Endodermal cell (in vitro differentiated cells): ENCODE measurements around the gene S100A5. TPM values are rescaled to one million over a fixed set of nuclear protein-coding genes. Genes with fewer than 3 reads are reported as not detected.
A peak's percentile ranks its signal among the peaks of the same experiment; 100 is the strongest.

Experiments
- DNase-seq: peaks from one replicate; pipeline ENCODE4 v3.0.0-alpha.2; 2017
- H3K27ac ChIP-seq: 2 replicates; pipeline ENCODE4 v1.5.1; 2013; ENCODE audit warnings: mild to moderate bottlenecking, low read depth, low read length, moderate library complexity
- H3K27me3 ChIP-seq: 2 replicates; pipeline ENCODE4 v1.6.1; 2013; ENCODE audit warnings: mild to moderate bottlenecking, low read length, moderate library complexity; ENCODE audit not compliant: insufficient read depth, control insufficient read depth, poor library complexity, severe bottlenecking
- H3K36me3 ChIP-seq: 2 replicates; pipeline ENCODE4 v1.7.0; 2013; ENCODE audit warnings: mild to moderate bottlenecking, low read length, moderate library complexity; ENCODE audit not compliant: control insufficient read depth, insufficient read depth
- H3K4me1 ChIP-seq: one replicate; pipeline ENCODE4 v1.7.0; 2013; ENCODE audit warnings: low read length; ENCODE audit not compliant: control insufficient read depth, insufficient read depth
- H3K4me3 ChIP-seq: 2 replicates; pipeline ENCODE4 v1.5.1; 2013; ENCODE audit warnings: mild to moderate bottlenecking, low read length, moderate library complexity
- H3K9ac ChIP-seq: 2 replicates; pipeline ENCODE4 v1.6.1; 2013; ENCODE audit warnings: mild to moderate bottlenecking, low read length, moderate library complexity; ENCODE audit not compliant: poor library complexity, severe bottlenecking; ENCODE audit errors: extremely low read depth
- H3K9me3 ChIP-seq: 2 replicates; pipeline ENCODE4 v1.6.1; 2013; ENCODE audit warnings: mild to moderate bottlenecking, low read length, moderate library complexity; ENCODE audit not compliant: control insufficient read depth
- H3K27ac Mint-ChIP-seq: 2 replicates; pipeline ENCODE4 v1.8.0; 2020; ENCODE audit warnings: mixed read lengths
- H3K27me3 Mint-ChIP-seq: 2 replicates; pipeline ENCODE4 v1.8.0; 2021; ENCODE audit warnings: mild to moderate bottlenecking, mixed read lengths; ENCODE audit not compliant: insufficient read depth
- H3K36me3 Mint-ChIP-seq: 2 replicates; pipeline ENCODE4 v1.8.0; 2020; ENCODE audit warnings: low read depth, mixed read lengths
- H3K4me1 Mint-ChIP-seq: 2 replicates; pipeline ENCODE4 v1.8.0; 2020; ENCODE audit warnings: mixed read lengths
- H3K4me3 Mint-ChIP-seq: 2 replicates; pipeline ENCODE4 v1.8.0; 2020; ENCODE audit warnings: mild to moderate bottlenecking, moderate library complexity, mixed read lengths
- H3K9me3 Mint-ChIP-seq: 2 replicates; pipeline ENCODE4 v1.8.0; 2020; ENCODE audit warnings: mild to moderate bottlenecking, mixed read lengths
- WGBS, 2 experiments: methylation state at CpG; one replicate each; pipeline versions ENCODE4 v1.1.5 to v1.1.7; 2013; ENCODE audit warnings: missing lambda C conversion rate in 2 of 2, mixed read lengths in 1 of 2; ENCODE audit not compliant: insufficient coverage in 1 of 2, insufficient read length in 1 of 2; 5-methylcytosine and 5-hydroxymethylcytosine counted together
- total RNA-seq, 2 donors: library from RNA; stranded (reverse); fragmentation: NEBNext Ultra II Directional in 1 of 2; extraction: Animal tissue kit (Norgen Biotek cat#: 25700) in 1 of 2; gene quantifications; 2 replicates in 1 of 2; 3 replicates in 1 of 2; pipeline ENCODE4 v1.2.1, GENCODE V29; 2021
- TF ChIP-seq, protein P1 (sequence below): fragments of 200-600 bp; sonication (generic); conservative IDR thresholded peaks from 2 replicates; pipeline ENCODE4 v1.5.0; 2021; ENCODE audit warnings: antibody characterized with exemption, mild to moderate bottlenecking

S100A5 gene
- total RNA-seq, 2 donors from 2014 or later = not detected

DNA sequence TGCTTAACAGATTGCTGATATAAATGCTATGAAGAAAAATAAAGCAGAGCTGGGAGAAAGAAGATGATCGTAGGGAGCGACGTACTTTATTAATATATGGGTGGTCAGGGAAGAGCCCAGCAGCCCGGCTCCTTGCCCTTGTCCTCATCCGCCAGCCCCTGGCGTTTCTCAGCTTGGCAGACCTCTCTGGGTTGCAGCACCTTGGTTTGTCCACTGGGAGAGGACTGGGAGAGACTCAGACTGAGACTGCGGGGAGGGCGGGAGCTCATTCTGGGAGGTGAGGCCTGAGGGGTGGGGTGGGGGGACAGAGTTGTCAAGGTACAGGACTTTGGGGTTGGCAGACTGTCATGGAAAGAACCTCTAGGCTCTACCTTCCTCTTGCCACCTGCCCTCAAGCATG, 11.6 kb upstream of the S100A5 start:
- WGBS, 2 experiments = 88 to 89% methylated on average over 3 to 8 of the region's 8 CpGs
- peaks cover 5% of the 10 kb centered on the region for H3K27me3 Mint-ChIP-seq
- no peak overlapping the region for H3K27ac Mint-ChIP-seq
- H3K36me3 Mint-ChIP-seq = no peaks in the 10 kb centered on the region
- peak; percentile 72 for DNase-seq
- no peak overlapping the region for H3K9ac ChIP-seq
- no peak overlapping the region for H3K27ac ChIP-seq
- no peaks in the 10 kb centered on the region for H3K9me3 Mint-ChIP-seq
- H3K4me3 ChIP-seq = no peak overlapping the region
- no peaks in the 10 kb centered on the region for H3K27me3 ChIP-seq
- H3K36me3 ChIP-seq = no peaks in the 10 kb centered on the region
- TF ChIP-seq, protein P1, sequence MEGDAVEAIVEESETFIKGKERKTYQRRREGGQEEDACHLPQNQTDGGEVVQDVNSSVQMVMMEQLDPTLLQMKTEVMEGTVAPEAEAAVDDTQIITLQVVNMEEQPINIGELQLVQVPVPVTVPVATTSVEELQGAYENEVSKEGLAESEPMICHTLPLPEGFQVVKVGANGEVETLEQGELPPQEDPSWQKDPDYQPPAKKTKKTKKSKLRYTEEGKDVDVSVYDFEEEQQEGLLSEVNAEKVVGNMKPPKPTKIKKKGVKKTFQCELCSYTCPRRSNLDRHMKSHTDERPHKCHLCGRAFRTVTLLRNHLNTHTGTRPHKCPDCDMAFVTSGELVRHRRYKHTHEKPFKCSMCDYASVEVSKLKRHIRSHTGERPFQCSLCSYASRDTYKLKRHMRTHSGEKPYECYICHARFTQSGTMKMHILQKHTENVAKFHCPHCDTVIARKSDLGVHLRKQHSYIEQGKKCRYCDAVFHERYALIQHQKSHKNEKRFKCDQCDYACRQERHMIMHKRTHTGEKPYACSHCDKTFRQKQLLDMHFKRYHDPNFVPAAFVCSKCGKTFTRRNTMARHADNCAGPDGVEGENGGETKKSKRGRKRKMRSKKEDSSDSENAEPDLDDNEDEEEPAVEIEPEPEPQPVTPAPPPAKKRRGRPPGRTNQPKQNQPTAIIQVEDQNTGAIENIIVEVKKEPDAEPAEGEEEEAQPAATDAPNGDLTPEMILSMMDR = peak; percentile 53
- peaks cover 3% of the 10 kb centered on the region for H3K4me1 Mint-ChIP-seq
- H3K4me3 Mint-ChIP-seq = no peak overlapping the region
- H3K4me1 ChIP-seq = no peaks in the 10 kb centered on the region
- H3K9me3 ChIP-seq = no peaks in the 10 kb centered on the region

DNA sequence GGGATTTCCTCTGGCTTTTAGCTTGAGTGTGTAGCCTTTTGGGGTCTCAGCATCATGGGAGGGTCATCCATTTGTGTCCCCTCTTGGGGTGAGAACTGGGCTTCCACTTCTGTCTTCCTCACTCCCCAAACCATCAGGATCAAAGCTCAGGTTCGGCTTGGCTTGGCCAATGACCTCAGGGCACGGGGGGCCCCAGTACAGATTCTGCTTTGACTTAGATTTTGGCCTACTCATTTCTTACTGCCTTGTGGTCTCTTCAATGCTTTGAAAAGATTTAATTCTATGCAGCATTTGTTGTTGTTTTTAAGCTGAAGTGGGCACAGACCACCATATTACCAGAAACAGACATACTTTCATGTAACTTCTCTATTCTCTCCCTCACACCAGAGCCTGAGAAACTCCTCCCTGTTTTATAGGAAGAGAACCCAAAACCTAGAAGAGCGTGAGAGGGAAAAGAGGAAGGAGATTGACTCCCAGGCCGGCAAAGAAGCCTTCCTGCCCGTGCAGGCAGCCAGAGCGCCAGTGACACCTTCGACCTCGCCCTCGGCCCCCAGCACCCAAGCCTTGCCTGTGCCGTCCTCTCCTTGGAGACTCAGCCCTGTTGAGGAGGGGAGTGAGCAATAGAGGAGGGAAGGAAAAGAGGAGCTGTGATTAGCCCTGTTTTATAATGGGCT, 10.2 kb upstream of the S100A5 start:
- peak; percentile 34 for DNase-seq
- H3K9ac ChIP-seq = no peak overlapping the region
- no peak overlapping the region for H3K27ac Mint-ChIP-seq
- 89 to 93% methylated on average over 8 to 10 of the region's 10 CpGs for WGBS, 2 experiments
- H3K4me1 ChIP-seq = no peaks in the 10 kb centered on the region
- no peaks in the 10 kb centered on the region for H3K36me3 ChIP-seq
- no peaks in the 10 kb centered on the region for H3K36me3 Mint-ChIP-seq
- TF ChIP-seq, protein P1 = no peak
- H3K9me3 ChIP-seq = no peaks in the 10 kb centered on the region
- no peaks in the 10 kb centered on the region for H3K27me3 ChIP-seq
- peaks cover 5% of the 10 kb centered on the region for H3K27me3 Mint-ChIP-seq
- H3K4me3 Mint-ChIP-seq = no peak overlapping the region
- no peaks in the 10 kb centered on the region for H3K9me3 Mint-ChIP-seq
- H3K4me1 Mint-ChIP-seq = peaks cover 4% of the 10 kb centered on the region
- H3K27ac ChIP-seq = no peak overlapping the region
- no peak overlapping the region for H3K4me3 ChIP-seq

DNA sequence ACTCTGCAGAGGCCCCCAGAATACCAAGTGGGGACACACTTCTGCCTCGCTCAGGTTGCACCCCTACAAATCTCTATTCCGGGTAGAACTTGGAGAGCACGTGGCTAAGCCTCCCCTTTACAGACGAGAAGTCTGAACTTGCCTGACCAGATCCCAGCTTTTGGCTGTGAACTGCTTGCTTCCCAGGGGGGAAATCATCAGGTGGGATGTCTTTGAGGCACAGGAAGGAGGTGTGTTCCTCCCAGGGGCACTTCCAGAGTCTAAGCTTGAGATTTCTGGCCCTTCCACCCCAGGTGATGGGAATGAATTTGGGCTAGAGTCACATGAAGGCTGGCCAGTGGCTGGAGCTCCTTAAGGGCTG, 9.6 kb upstream of the S100A5 start:
- no peaks in the 10 kb centered on the region for H3K27me3 ChIP-seq

More for the DNA sequence above, 9.6 kb upstream of the S100A5 start:
- H3K27me3 Mint-ChIP-seq = peaks cover 5% of the 10 kb centered on the region
- H3K27ac ChIP-seq = no peak overlapping the region
- H3K9me3 Mint-ChIP-seq = no peaks in the 10 kb centered on the region
- no peak overlapping the region for H3K9ac ChIP-seq
- H3K4me3 ChIP-seq = no peak overlapping the region
- no peak overlapping the region for H3K27ac Mint-ChIP-seq
- 88 to 93% methylated on average over 3 to 4 of the region's 4 CpGs for WGBS, 2 experiments
- H3K36me3 ChIP-seq = no peaks in the 10 kb centered on the region
- peak; percentile 56 for DNase-seq
- TF ChIP-seq, protein P1 = no peak
- peaks cover 7% of the 10 kb centered on the region for H3K4me1 Mint-ChIP-seq
- no peak overlapping the region for H3K4me3 Mint-ChIP-seq
- no peaks in the 10 kb centered on the region for H3K36me3 Mint-ChIP-seq
- H3K9me3 ChIP-seq = no peaks in the 10 kb centered on the region
- H3K4me1 ChIP-seq = peaks cover under 1% of the 10 kb centered on the region
